Measurements from ENCODE around the gene RNF135. TPM values are rescaled to one million over a fixed set of nuclear protein-coding genes. Genes with fewer than 3 reads are reported as not detected.
"Not testable (repeated sequence)": the region's sequence is repeated elsewhere in the genome, so short reads cannot be mapped to it uniquely, and the experiment has no call there.

Gene RNF135, protein sequence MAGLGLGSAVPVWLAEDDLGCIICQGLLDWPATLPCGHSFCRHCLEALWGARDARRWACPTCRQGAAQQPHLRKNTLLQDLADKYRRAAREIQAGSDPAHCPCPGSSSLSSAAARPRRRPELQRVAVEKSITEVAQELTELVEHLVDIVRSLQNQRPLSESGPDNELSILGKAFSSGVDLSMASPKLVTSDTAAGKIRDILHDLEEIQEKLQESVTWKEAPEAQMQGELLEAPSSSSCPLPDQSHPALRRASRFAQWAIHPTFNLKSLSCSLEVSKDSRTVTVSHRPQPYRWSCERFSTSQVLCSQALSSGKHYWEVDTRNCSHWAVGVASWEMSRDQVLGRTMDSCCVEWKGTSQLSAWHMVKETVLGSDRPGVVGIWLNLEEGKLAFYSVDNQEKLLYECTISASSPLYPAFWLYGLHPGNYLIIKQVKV
- total RNA-seq, result 1 to 10 TPM; 6.1 to 6.9 TPM

DNA sequence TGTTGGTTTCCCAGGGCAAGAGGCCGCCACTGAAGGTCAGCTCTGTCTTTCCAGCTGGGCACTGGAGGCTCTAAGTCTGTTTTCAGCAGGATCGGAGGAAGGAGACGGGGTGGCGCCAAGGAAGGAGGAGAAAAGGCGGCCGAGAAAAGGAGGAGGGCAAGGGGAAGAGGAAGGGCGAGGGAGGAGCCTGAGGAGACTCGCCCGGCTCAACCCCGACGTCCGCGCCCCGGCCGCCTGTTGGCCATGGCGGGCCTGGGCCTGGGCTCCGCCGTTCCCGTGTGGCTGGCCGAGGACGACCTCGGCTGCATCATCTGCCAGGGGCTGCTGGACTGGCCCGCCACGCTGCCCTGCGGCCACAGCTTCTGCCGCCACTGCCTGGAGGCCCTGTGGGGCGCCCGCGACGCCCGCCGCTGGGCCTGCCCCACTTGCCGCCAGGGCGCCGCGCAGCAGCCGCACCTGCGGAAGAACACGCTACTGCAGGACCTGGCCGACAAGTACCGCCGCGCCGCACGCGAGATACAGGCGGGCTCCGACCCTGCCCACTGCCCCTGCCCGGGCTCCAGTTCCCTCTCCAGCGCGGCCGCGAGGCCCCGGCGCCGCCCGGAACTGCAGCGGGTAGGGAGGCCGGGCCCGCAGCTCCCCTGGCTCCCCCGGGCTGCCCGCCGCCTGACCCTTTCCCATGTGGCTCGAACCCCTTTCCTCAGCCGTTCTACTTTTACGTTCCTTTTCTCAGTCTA is at the start of gene RNF135:
Gene RNF135 (plus strand): TSS at position 209 of the 737 bp plus-strand sequence. CDS start 35 bp downstream, at position 244.
- H3K27me3 Mint-ChIP-seq, result peaks cover 4% of the 10 kb centered on the region
- POLR2A ChIA-PET, result interaction anchor here (0.7 kb wide), 1 partner anchor 320 kb away, joined by 3 read pairs; no protein-coding TSS in a partner anchor
- H3K9me3 Mint-ChIP-seq, result peaks cover 7% of the 10 kb centered on the region
- peaks cover 46% of the 10 kb centered on the region for H3K4me1 Mint-ChIP-seq
- peaks cover 26% of the 10 kb centered on the region for H3K36me3 Mint-ChIP-seq (ENCODE audit: low read depth)
- peak within 1 kb of the TSS; percentile 98 for H3K27ac Mint-ChIP-seq
- CTCF ChIA-PET, result interaction anchor here (0.6 to 1.1 kb wide), 4 partner anchors 14 to 83 kb away, joined by 3 to 4 read pairs (median 4); no protein-coding TSS in a partner anchor
- peak within 1 kb of the TSS; percentile 97 for H3K4me3 Mint-ChIP-seq
- DNase-seq, result peak; percentile 61

DNA sequence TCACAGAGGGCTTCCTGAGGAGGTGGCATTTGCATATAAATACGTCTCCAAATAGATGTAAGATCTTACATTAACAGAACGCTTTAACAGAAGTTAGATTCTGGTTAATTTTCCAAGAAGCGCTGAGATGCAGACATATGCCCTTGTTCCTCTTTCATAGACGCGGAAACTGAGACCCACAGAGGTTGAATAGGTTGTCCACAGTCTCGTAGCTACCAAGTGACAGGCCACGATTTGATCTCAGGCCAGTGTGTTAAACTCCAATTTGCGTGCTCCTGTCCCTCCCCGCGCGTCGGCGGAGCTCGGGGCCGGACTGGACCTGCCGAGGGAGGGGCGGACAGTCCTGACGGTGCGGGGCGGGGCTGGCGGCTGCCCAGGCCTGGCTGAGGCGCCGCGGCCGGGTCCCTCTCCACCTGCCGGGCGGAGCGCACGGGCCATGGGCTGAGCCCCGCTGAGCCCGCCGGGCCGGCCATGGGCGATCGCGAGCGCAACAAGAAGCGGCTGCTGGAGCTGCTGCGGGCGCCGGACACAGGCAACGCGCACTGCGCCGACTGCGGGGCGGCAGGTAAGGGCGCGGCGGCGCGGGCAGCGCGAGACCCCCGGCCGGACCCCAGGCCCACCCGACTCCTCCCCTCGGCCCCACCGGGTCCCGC is 49.2 kb upstream of the RNF135 start, which contains the start of gene ADAP2:
Gene ADAP2 (plus strand): TSS at position 402 of the 653 bp plus-strand sequence. CDS start 70 bp downstream, at position 472.
- H3K4me3 Mint-ChIP-seq, result peak within 1 kb of the TSS; percentile 58
- POLR2A ChIA-PET, result no interaction called here

DNA sequence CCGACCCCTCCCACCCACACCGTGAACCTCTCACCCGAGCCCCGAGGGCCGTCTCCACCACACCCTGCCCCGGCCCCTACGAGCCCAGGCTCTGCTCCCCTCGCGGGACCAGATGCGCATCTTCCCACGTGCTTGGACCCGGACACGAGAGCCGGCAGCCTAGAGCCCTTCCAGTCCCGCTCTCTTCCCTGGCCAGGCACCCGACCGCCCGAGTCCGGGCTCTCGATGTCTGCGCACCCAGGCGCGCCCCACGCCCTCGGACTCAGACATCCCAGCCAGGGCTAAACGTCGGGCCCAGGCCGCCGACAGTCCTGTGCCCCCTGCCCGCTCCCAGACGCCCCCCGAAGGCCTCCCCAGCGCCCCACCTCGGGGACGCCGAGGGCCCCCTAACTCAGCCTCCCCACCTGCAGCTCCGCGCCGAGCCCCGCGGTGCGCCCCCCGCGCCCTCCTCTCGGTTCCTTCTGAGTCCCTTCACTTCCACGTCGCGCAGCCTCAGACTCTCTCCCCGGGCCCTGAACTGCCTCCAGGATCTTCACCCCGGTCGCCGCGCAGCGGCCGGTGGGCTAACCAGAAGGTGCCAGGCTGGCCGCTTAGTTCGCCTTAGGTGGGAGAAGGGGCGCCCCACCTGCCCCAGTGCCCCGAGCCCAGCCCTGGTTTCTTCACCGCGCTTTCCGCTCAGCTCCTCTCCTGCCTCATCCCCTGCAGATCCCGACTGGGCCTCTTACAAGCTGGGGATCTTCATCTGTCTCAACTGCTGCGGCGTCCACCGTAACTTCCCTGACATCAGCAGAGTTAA is 48.4 kb upstream of the RNF135 start:
- ChIA-PET CTCF (interaction anchor here (0.6 to 1.2 kb wide), 3 partner anchors 11 to 979 kb away, joined by 3 to 5 read pairs (median 4); partner anchors contain the start of gene UTP6), POLR2A (no interaction called here)
- no peaks in the 10 kb centered on the region for H3K9me3 Mint-ChIP-seq
- peak; percentile 6 for DNase-seq
- peaks cover 8% of the 10 kb centered on the region for H3K4me1 Mint-ChIP-seq
- H3K4me3 Mint-ChIP-seq, result peak overlapping the region; percentile 58
- H3K27me3 Mint-ChIP-seq, result peaks cover 49% of the 10 kb centered on the region
- no peaks in the 10 kb centered on the region for H3K36me3 Mint-ChIP-seq (ENCODE audit: low read depth)
- H3K27ac Mint-ChIP-seq, result no peak overlapping the region

More for the DNA sequence above, 49.2 kb upstream of the RNF135 start, which contains the start of gene ADAP2:
- Mint-ChIP-seq H3K4me1 (peaks cover 8% of the 10 kb centered on the region), H3K36me3 (ENCODE audit: low read depth) (no peaks in the 10 kb centered on the region), H3K9me3 (no peaks in the 10 kb centered on the region), H3K27ac (no peak within 1 kb of the TSS), H3K27me3 (peaks cover 46% of the 10 kb centered on the region)
- CTCF ChIA-PET, result interaction anchor here (1.2 kb wide), 1 partner anchor 11 kb away, joined by 4 read pairs; no protein-coding TSS in a partner anchor
- DNase-seq, result no peak

DNA sequence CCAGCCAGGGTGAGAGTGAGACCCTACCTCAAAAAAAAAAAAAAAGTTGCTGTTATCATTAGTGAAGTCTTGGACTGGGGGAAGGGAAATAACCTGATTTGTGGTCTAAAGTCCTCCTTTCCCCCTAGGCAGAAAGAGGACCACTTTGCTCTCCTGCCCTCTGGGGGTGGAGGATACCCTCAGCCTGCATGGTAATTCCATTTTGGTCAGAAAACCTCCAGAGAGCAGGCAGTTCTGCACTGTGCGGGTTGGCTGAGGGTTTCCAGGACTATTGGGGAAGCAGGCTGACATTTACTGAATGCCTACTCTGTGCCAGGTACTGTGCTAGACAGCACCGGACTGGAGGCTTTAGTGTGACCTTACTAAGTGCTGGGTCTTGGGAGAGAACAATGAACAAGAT is 46.5 kb upstream of the RNF135 start:
- no peaks in the 10 kb centered on the region for H3K36me3 Mint-ChIP-seq (ENCODE audit: low read depth)
- H3K4me3 Mint-ChIP-seq, result no peak overlapping the region
- ChIA-PET CTCF (interaction anchor here (0.6 kb wide), 1 partner anchor 834 kb away, joined by 3 read pairs; no protein-coding TSS in a partner anchor), POLR2A (no interaction called here)
- H3K9me3 Mint-ChIP-seq, result no peaks in the 10 kb centered on the region
- no peak for DNase-seq
- H3K4me1 Mint-ChIP-seq, result peaks cover 8% of the 10 kb centered on the region
- peaks cover 45% of the 10 kb centered on the region for H3K27me3 Mint-ChIP-seq
- H3K27ac Mint-ChIP-seq, result no peak overlapping the region

DNA sequence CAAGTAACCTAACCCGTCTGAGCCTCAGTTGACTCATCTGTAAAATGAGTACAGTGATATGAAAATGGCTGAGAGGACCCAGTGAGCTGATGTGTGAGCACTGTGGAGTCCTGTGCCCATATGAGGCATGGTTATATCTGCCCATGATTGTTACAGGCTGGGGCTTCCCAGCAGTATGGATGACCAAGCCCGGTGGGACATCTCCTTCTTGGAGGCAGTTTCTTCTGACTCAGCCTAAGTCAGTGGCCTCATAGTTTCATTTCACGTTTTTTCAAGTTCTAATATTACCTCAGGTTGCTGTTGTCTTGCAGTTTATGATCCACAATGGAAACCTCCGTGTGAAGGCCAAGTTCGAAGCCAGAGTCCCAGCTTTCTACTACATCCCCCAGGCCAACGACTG is 44.3 kb upstream of the RNF135 start:
- ChIA-PET CTCF (no interaction called here), POLR2A (no interaction called here)
- H3K27me3 Mint-ChIP-seq, result peaks cover 30% of the 10 kb centered on the region
- DNase-seq, result no peak
- H3K27ac Mint-ChIP-seq, result no peak overlapping the region
- H3K36me3 Mint-ChIP-seq (ENCODE audit: low read depth), result no peaks in the 10 kb centered on the region
- H3K4me3 Mint-ChIP-seq, result no peak overlapping the region
- H3K9me3 Mint-ChIP-seq, result no peaks in the 10 kb centered on the region
- peaks cover 6% of the 10 kb centered on the region for H3K4me1 Mint-ChIP-seq

DNA sequence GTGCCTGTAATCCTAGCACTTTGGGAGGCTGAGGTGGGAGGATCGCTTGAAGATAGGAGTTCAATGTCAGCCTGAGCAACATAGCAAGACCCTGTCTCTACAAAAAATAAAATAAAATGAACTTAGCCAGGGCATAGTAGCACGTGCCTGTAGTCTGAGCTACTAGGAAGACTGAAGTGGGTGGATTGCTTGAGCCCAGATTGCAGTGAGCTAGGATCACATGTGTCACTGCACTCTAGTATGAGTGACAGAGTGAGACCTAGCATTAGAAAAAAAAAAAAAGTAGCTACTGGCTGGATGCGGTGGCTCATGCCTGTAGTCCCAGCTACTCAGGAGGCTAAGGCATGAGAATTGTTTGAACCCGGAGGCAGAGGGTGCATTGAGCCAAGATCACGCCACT is 43.1 kb upstream of the RNF135 start:
- no peak overlapping the region for H3K27ac Mint-ChIP-seq
- DNase-seq, result no peak
- POLR2A ChIA-PET, result no interaction called here
- peaks cover 2% of the 10 kb centered on the region for H3K4me1 Mint-ChIP-seq
- CTCF ChIA-PET, result interaction anchor here (0.6 to 1.3 kb wide), 3 partner anchors 11 to 52 kb away, joined by 3 to 4 read pairs (median 3); no protein-coding TSS in a partner anchor
- no peaks in the 10 kb centered on the region for H3K9me3 Mint-ChIP-seq
- H3K27me3 Mint-ChIP-seq, result peaks cover 22% of the 10 kb centered on the region
- H3K36me3 Mint-ChIP-seq (ENCODE audit: low read depth), result no peaks in the 10 kb centered on the region
- no peak overlapping the region for H3K4me3 Mint-ChIP-seq

DNA sequence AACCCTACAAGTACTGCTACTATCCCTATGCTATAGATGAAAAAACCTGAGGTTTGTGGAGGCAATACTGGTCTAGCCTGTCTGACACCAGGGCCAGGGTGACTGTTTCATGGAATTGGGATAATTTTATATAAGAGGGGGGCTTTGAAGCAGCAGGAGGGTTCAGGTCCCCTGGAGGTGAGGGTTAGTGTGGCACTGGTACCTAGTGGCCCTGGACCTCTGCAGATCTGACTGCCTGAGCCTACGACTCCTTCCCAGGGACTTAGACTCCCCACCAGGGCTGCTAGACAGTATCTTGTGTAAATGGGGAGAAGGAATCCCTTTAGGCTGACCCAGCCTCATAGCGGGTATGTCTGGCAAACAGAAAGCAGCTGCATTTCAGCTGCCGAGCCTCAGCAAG is 42.3 kb upstream of the RNF135 start:
- H3K27ac Mint-ChIP-seq, result no peak overlapping the region
- H3K9me3 Mint-ChIP-seq, result no peaks in the 10 kb centered on the region
- no peak overlapping the region for H3K4me3 Mint-ChIP-seq
- H3K4me1 Mint-ChIP-seq, result no peaks in the 10 kb centered on the region
- H3K27me3 Mint-ChIP-seq, result peaks cover 14% of the 10 kb centered on the region
- ChIA-PET POLR2A (no interaction called here), CTCF (interaction anchor here (0.9 to 1.3 kb wide), 2 partner anchors 11 to 26 kb away, joined by 3 to 4 read pairs; no protein-coding TSS in a partner anchor)
- no peak for DNase-seq
- H3K36me3 Mint-ChIP-seq (ENCODE audit: low read depth), result no peaks in the 10 kb centered on the region

DNA sequence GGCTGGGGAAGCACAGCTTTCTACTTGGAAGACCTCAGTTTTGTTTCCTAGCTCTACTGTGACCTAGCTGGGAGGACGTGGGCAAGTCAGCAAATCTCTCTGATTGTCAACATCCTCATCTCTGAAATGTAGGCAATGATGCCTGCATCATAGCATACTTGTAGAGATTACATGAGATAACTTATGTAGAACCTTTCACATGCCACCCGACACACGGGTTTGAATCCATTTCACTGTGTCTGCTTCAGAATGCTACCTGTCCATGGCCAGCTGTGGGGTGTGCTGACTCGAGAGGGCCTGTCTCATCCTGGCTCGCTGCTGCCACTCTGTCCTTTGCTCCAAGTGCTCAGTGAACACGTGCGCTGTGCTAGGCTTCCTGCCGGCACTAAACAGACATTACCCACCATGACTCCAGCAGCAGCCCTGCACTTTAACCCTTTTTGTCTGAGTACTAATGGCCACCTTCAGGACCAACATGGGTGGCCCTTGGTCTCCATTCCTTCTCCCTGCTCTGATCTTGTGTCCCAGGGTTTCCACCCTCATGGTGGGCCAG is 41.7 kb upstream of the RNF135 start:
- POLR2A ChIA-PET, result no interaction called here
- CTCF ChIA-PET, result interaction anchor here (1.1 to 1.4 kb wide), 3 partner anchors 10 to 62 kb away, joined by 3 to 4 read pairs (median 3); no protein-coding TSS in a partner anchor
- H3K36me3 Mint-ChIP-seq (ENCODE audit: low read depth), result no peaks in the 10 kb centered on the region
- H3K27me3 Mint-ChIP-seq, result peaks cover 11% of the 10 kb centered on the region
- H3K4me1 Mint-ChIP-seq, result no peaks in the 10 kb centered on the region
- DNase-seq, result no peak
- no peaks in the 10 kb centered on the region for H3K9me3 Mint-ChIP-seq
- H3K27ac Mint-ChIP-seq, result no peak overlapping the region
- no peak overlapping the region for H3K4me3 Mint-ChIP-seq

DNA sequence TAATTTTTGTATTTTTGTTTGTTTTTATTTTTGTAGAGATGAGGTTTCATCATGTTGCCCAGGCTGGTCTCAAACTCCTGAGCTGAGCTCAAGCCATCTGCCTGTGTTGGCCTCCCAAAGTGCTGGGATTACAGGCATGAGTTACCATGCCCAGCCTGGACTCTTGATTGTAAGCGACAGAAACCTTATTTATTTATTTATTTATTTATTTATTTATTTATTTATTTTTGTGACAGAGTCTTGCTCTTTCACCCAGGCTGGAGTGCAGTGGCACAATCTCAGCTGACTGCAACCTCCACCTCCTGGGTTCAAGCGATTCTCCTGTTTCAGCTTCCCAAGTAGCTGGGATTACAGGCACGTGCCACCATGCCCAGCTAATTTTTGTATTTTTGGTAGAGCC is 41.0 kb upstream of the RNF135 start:
- H3K4me3 Mint-ChIP-seq; H3K36me3 Mint-ChIP-seq (ENCODE audit: low read depth); H3K27me3 Mint-ChIP-seq; H3K9me3 Mint-ChIP-seq; DNase-seq; H3K27ac Mint-ChIP-seq; POLR2A ChIA-PET; H3K4me1 Mint-ChIP-seq: not testable (repeated sequence)
- CTCF ChIA-PET, result interaction anchor here (1.1 to 1.4 kb wide), 2 partner anchors 9 to 62 kb away, joined by 3 to 4 read pairs; no protein-coding TSS in a partner anchor

DNA sequence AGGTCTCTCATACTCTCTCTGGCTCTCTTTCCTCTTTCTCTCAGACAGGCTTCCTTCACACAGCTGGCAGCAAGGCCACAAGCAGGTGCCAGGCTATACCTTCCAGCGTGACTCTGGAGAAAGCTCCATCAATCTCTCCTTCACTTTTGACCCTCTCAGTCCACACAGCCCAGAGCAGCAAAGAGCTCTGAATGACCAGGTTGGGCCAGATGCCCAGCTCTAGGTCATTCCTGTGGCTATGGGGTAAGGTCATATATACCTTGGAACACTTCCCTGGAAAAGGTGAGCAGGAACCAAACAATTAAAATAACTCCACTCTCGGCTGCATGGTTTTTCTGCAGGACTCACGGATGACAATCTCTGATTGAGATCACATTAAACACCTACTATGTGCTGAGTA is 40.3 kb upstream of the RNF135 start:
- ChIA-PET CTCF (interaction anchor here (0.6 to 1.9 kb wide), 4 partner anchors 9 to 130 kb away, joined by 3 to 5 read pairs (median 4); no protein-coding TSS in a partner anchor), POLR2A (no interaction called here)
- Mint-ChIP-seq H3K4me1 (no peaks in the 10 kb centered on the region), H3K36me3 (ENCODE audit: low read depth) (no peaks in the 10 kb centered on the region), H3K4me3 (no peak overlapping the region), H3K9me3 (no peaks in the 10 kb centered on the region), H3K27me3 (peaks cover 7% of the 10 kb centered on the region), H3K27ac (no peak overlapping the region)
- DNase-seq, result no peak

DNA sequence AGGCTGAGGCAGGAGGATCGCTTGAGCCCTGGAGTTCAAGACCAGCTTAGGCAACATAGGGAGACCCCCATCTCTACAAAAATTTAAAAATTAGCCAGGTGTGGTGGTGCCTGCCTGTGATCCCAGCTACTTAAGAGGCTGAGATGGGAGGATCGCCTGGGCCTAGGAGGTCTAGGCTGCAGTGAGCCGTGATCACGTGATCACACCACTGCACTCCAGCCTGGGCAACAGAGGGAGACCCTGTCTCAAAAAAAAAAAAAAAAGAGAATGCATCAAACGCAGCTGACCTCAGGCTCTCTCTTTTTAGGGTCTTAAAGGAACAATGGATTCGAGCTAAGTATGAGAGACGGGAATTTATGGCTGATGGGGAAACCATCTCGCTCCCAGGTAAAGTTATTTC is 39.3 kb upstream of the RNF135 start:
- H3K27ac Mint-ChIP-seq; H3K4me1 Mint-ChIP-seq; H3K36me3 Mint-ChIP-seq (ENCODE audit: low read depth); DNase-seq; H3K9me3 Mint-ChIP-seq; H3K27me3 Mint-ChIP-seq; H3K4me3 Mint-ChIP-seq; POLR2A ChIA-PET: not testable (repeated sequence)
- CTCF ChIA-PET, result interaction anchor here (1.0 to 1.9 kb wide), 3 partner anchors 16 to 27 kb away, joined by 3 to 5 read pairs (median 3); no protein-coding TSS in a partner anchor

Data from activated CD4-positive, alpha-beta T cell treated with anti-CD3 and anti-CD28 coated beads, Interleukin-2, amount 10 ng/mL, durations not matched to agents 7 days and 5 days (primary cell).